Chondrocyte (in vitro differentiated cells): ENCODE results near the gene SNAPC4. TPM values are rescaled to one million over a fixed set of nuclear protein-coding genes. Genes with fewer than 3 reads are reported as not detected.

Experiments used
- DNase-seq: peaks from one replicate; pipeline ENCODE4 v3.0.0; 2021; ENCODE audit warnings: mixed read lengths, low spot score
- H3K27ac Mint-ChIP-seq: one replicate; pipeline ENCODE4 v1.8.0; 2021; ENCODE audit warnings: mild to moderate bottlenecking, moderate library complexity, mixed read lengths; ENCODE audit not compliant: unreplicated experiment
- H3K27me3 Mint-ChIP-seq: 2 replicates; pipeline ENCODE4 v1.8.0; 2021; ENCODE audit warnings: low read depth, mixed read lengths
- H3K36me3 Mint-ChIP-seq: 2 replicates; pipeline ENCODE4 v1.8.0; 2021; ENCODE audit warnings: low read depth, mixed read lengths
- H3K4me1 Mint-ChIP-seq: 2 replicates; pipeline ENCODE4 v1.8.0; 2021; ENCODE audit warnings: low read depth, mild to moderate bottlenecking, mixed read lengths
- H3K4me3 Mint-ChIP-seq: one replicate; pipeline ENCODE4 v1.8.0; 2021; ENCODE audit warnings: mild to moderate bottlenecking, moderate library complexity, mixed read lengths; ENCODE audit not compliant: unreplicated experiment
- H3K9me3 Mint-ChIP-seq: 2 replicates; pipeline ENCODE4 v1.8.0; 2021; ENCODE audit warnings: low read depth, mixed read lengths
- CTCF ChIP-seq: fragments of 200-600 bp; sonication (generic); IDR thresholded peaks from 2 replicates; pipeline ENCODE4 v1.5.0; 2021; ENCODE audit warnings: antibody characterized with exemption, mild to moderate bottlenecking, moderate library complexity
- total RNA-seq: library from RNA; stranded (reverse); gene quantifications from 3 replicates; pipeline ENCODE4 v1.2.1, GENCODE V29; 2021

SNAPC4 gene
- total RNA-seq, 1 donor from 2014 or later, result 7.9 TPM

GRCh38 chr9:136418182-136419091 is 18.5 kb upstream of the SNAPC4 start:
- H3K27me3 Mint-ChIP-seq, result no peaks in the 10 kb centered on the region
- no peaks in the 10 kb centered on the region for H3K4me1 Mint-ChIP-seq
- H3K36me3 Mint-ChIP-seq, result peaks cover 32% of the 10 kb centered on the region
- H3K27ac Mint-ChIP-seq, result peak overlapping the region; percentile 41
- no peak for DNase-seq
- H3K4me3 Mint-ChIP-seq, result no peak overlapping the region
- TF ChIP-seq CTCF, result no peak
- H3K9me3 Mint-ChIP-seq, result no peaks in the 10 kb centered on the region

GRCh38 chr9:136416914-136417313 is 16.9 kb upstream of the SNAPC4 start:
- DNase-seq, result no peak
- Mint-ChIP-seq H3K9me3 (no peaks in the 10 kb centered on the region), H3K27ac (no peak overlapping the region), H3K27me3 (no peaks in the 10 kb centered on the region), H3K4me3 (no peak overlapping the region), H3K4me1 (peaks cover 8% of the 10 kb centered on the region), H3K36me3 (peaks cover 30% of the 10 kb centered on the region)
- no peak for TF ChIP-seq CTCF

- Mint-ChIP-seq H3K36me3 (peaks cover 30% of the 10 kb centered on the region), H3K4me1 (peaks cover 13% of the 10 kb centered on the region), H3K27me3 (no peaks in the 10 kb centered on the region), H3K4me3 (no peak overlapping the region), H3K9me3 (no peaks in the 10 kb centered on the region), H3K27ac (no peak overlapping the region)
- DNase-seq, result no peak
- no peak for TF ChIP-seq CTCF
Measured at GRCh38 chr9:136416427-136416826, 16.5 kb upstream of the SNAPC4 start.

- Mint-ChIP-seq H3K36me3 (peaks cover 28% of the 10 kb centered on the region), H3K4me3 (no peak overlapping the region), H3K27me3 (no peaks in the 10 kb centered on the region), H3K4me1 (peaks cover 33% of the 10 kb centered on the region), H3K27ac (no peak overlapping the region), H3K9me3 (no peaks in the 10 kb centered on the region)
- TF ChIP-seq CTCF, result no peak
- DNase-seq, result no peak
Measured at GRCh38 chr9:136412962-136413361, 13.0 kb upstream of the SNAPC4 start.

- no peaks in the 10 kb centered on the region for H3K9me3 Mint-ChIP-seq
- DNase-seq, result no peak
- peak overlapping the region; percentile 84 for H3K4me3 Mint-ChIP-seq
- no peak for TF ChIP-seq CTCF
- peaks cover 25% of the 10 kb centered on the region for H3K36me3 Mint-ChIP-seq
- H3K4me1 Mint-ChIP-seq, result peaks cover 33% of the 10 kb centered on the region
- no peaks in the 10 kb centered on the region for H3K27me3 Mint-ChIP-seq
- peak overlapping the region; percentile 88 for H3K27ac Mint-ChIP-seq
Measured at GRCh38 chr9:136411378-136411777, 11.4 kb upstream of the SNAPC4 start.
